ENCODE measurements around the gene LSM6.

Gene LSM6

GRCh38 chr4:146175541-146176453 is at the start of gene LSM6:
LSM6 (plus strand) TSS chr4:146175718; CDS start chr4:146182922, 7,204 bp downstream.
- Mint-ChIP-seq H3K4me3 (peak within 1 kb of the TSS; percentile 90 to 95 (median 91)), H3K36me3 (ENCODE audit: low read depth) (no peaks in the 10 kb centered on the region), H3K4me1 (peaks cover 40% of the 10 kb centered on the region), H3K9me3 (no peaks in the 10 kb centered on the region), H3K27me3 (ENCODE audit: low read depth) (no peaks in the 10 kb centered on the region), H3K27ac (peak within 1 kb of the TSS; percentile 94 to 98 (median 95))
- no peak for TF ChIP-seq CTCF (IDR thresholded peaks at IDR 0.05; ENCODE audit: unreplicated experiment in 3 of 3)

- H3K9me3 Mint-ChIP-seq = no peaks in the 10 kb centered on the region
- H3K27ac Mint-ChIP-seq = no peak overlapping the region
- H3K4me3 Mint-ChIP-seq = no peak overlapping the region
- H3K36me3 Mint-ChIP-seq (ENCODE audit: low read depth) = no peaks in the 10 kb centered on the region
- no peaks in the 10 kb centered on the region for H3K4me1 Mint-ChIP-seq
- H3K27me3 Mint-ChIP-seq (ENCODE audit: low read depth) = no peaks in the 10 kb centered on the region
- no peak for TF ChIP-seq CTCF (IDR thresholded peaks at IDR 0.05; ENCODE audit: unreplicated experiment in 3 of 3)
These were observed 43.1 kb upstream of the LSM6 start for GRCh38 chr4:146132445-146132844.

GRCh38 chr4:146134761-146135445 is 40.6 kb upstream of the LSM6 start:
- Mint-ChIP-seq H3K36me3 (ENCODE audit: low read depth) (no peaks in the 10 kb centered on the region), H3K9me3 (no peaks in the 10 kb centered on the region), H3K27ac (no peak overlapping the region), H3K27me3 (ENCODE audit: low read depth) (peaks cover 3% of the 10 kb centered on the region), H3K4me1 (no peaks in the 10 kb centered on the region), H3K4me3 (no peak overlapping the region)
- TF ChIP-seq CTCF (IDR thresholded peaks at IDR 0.05; ENCODE audit: unreplicated experiment in 3 of 3) = no peak

GRCh38 chr4:146135941-146136340 is 39.6 kb upstream of the LSM6 start:
- no peaks in the 10 kb centered on the region for H3K4me1 Mint-ChIP-seq
- H3K4me3 Mint-ChIP-seq = no peak overlapping the region
- no peak for TF ChIP-seq CTCF (IDR thresholded peaks at IDR 0.05; ENCODE audit: unreplicated experiment in 3 of 3)
- H3K36me3 Mint-ChIP-seq (ENCODE audit: low read depth) = no peaks in the 10 kb centered on the region
- H3K9me3 Mint-ChIP-seq = no peaks in the 10 kb centered on the region
- peaks cover 3% of the 10 kb centered on the region for H3K27me3 Mint-ChIP-seq (ENCODE audit: low read depth)
- H3K27ac Mint-ChIP-seq = no peak overlapping the region

- peaks cover 3% of the 10 kb centered on the region for H3K27me3 Mint-ChIP-seq (ENCODE audit: low read depth)
- H3K27ac Mint-ChIP-seq = peak overlapping the region in 1 of 3 experiments; percentile 55
- H3K36me3 Mint-ChIP-seq (ENCODE audit: low read depth) = no peaks in the 10 kb centered on the region
- no peaks in the 10 kb centered on the region for H3K4me1 Mint-ChIP-seq
- TF ChIP-seq CTCF (IDR thresholded peaks at IDR 0.05; ENCODE audit: unreplicated experiment in 3 of 3) = no peak
- H3K4me3 Mint-ChIP-seq = no peak overlapping the region
- H3K9me3 Mint-ChIP-seq = no peaks in the 10 kb centered on the region
These were observed 32.8 kb upstream of the LSM6 start for GRCh38 chr4:146142768-146143167.

Measured in nephron (organoid).